ENCODE data around the gene PDSS2.

DNA sequence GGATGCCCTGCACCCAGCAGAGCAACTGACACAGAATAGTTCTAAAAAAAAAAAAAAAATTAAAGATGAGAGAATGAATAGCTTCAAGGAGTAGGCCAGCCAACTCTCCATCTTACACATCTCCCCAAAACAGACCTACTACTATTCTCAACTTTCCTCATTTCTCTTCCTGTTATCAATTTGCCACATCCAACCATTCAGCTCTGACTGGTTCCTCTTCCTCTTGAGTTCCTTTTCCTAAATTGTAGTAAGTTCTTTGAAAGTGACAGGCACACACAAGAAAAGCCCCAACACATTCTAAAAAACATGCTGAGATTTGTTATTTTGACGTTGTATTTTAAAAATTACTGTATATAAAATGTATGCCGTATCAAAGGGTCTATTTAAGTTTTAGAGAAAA lies 117.2 kb downstream of the PDSS2 start:
- TF ChIP-seq POLR2A (IDR thresholded peaks at IDR 0.05; ENCODE audit: low read length): no peak
- TF ChIP-seq GATA1 (IDR thresholded peaks at IDR 0.05; ENCODE audit: low read depth, low read length): no peak
